ENCODE data around the gene ME1. TPM values are rescaled to one million over a fixed set of nuclear protein-coding genes. Genes with fewer than 3 reads are reported as not detected.

The ME1 gene
- total RNA-seq, 2 donors from 2014 or later = 13.8 to 22.9 TPM

DNA sequence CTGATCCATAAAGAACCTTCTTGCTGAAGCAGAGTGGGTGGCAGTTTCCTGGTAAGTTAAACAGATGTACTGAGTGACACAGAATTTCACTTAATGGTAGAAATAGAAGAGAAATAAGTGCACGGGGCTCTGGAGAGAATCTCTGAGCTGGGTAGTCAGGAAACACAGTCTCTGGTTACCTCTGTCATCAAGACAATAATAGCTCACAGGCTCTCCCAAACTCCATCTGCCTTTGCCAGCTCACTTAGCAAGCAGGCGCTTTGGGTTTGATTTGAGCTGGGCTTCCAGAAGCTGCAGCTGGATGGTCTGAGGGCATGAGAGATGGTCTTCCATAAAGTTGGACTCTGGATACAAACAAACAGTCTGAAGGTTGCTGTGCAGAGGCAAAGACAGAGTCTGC is 41.9 kb upstream of the ME1 start:
- Histone ChIP-seq H3K36me3 (no peaks in the 10 kb centered on the region), H3K4me3 (no peak overlapping the region), H3K4me1 (ENCODE audit: control insufficient read depth in 1 of 2, low read depth in 2 of 2) (no peaks in the 10 kb centered on the region), H3K27ac (no peak overlapping the region), H3K27me3 (replicated peaks; ENCODE audit: insufficient read depth) (no peaks in the 10 kb centered on the region), H3K9me3 (no peaks in the 10 kb centered on the region)
- no peak for ATAC-seq (ENCODE audit: insufficient number of reproducible peaks, low FRiP score, low read depth)
- TF ChIP-seq, protein P1, sequence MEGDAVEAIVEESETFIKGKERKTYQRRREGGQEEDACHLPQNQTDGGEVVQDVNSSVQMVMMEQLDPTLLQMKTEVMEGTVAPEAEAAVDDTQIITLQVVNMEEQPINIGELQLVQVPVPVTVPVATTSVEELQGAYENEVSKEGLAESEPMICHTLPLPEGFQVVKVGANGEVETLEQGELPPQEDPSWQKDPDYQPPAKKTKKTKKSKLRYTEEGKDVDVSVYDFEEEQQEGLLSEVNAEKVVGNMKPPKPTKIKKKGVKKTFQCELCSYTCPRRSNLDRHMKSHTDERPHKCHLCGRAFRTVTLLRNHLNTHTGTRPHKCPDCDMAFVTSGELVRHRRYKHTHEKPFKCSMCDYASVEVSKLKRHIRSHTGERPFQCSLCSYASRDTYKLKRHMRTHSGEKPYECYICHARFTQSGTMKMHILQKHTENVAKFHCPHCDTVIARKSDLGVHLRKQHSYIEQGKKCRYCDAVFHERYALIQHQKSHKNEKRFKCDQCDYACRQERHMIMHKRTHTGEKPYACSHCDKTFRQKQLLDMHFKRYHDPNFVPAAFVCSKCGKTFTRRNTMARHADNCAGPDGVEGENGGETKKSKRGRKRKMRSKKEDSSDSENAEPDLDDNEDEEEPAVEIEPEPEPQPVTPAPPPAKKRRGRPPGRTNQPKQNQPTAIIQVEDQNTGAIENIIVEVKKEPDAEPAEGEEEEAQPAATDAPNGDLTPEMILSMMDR (IDR thresholded peaks at IDR 0.05) = no peak
- DNase-seq (ENCODE audit: low spot score) = no peak

DNA sequence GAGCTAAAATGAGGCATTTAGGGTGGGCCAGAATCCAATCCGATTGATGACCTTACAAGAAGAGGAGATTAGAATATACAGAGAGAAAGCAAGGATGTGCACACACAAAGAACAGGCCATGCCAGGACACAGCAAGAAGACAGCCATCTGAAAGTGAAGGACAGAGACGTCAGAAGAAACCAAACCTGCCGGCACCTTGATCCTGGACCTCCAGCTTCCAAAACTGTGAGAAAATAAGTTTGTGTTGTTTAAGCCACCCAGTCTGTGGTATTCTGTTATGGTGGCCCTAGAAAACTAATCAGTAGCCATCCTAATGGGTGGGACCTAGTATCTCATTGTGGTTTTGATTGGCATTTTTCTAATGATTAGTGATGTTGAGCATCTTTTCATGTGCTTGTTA is 39.7 kb upstream of the ME1 start:
- no peak for DNase-seq (ENCODE audit: low spot score)
- no peak overlapping the region for H3K4me3 ChIP-seq
- H3K36me3 ChIP-seq = no peaks in the 10 kb centered on the region
- H3K27me3 ChIP-seq (replicated peaks; ENCODE audit: insufficient read depth) = no peaks in the 10 kb centered on the region
- H3K4me1 ChIP-seq (ENCODE audit: control insufficient read depth in 1 of 2, low read depth in 2 of 2) = no peaks in the 10 kb centered on the region
- no peak for ATAC-seq (ENCODE audit: insufficient number of reproducible peaks, low FRiP score, low read depth)
- no peaks in the 10 kb centered on the region for H3K9me3 ChIP-seq
- H3K27ac ChIP-seq = no peak overlapping the region
- TF ChIP-seq, protein P1 (IDR thresholded peaks at IDR 0.05) = no peak

DNA sequence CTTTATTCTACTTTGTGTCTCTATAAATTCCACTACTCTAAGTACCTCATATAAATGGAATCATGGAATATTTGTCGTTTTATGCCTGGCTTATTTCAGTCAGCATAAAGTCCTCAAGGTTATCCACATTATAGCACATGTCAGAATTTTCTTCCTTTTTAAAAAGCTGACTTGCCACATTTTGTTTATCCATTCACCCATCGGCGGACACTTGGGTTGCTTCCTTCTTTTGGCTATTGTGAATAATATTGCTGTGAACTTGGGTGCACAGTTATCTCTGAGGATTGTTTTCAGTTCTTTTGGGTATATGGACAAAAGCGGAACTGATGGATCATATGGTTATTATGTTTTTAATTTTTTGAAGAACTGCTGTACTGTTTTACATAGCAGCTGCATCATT is 39.1 kb upstream of the ME1 start:
- Histone ChIP-seq H3K4me3 (no peak overlapping the region), H3K27ac (no peak overlapping the region), H3K36me3 (no peaks in the 10 kb centered on the region), H3K9me3 (no peaks in the 10 kb centered on the region), H3K4me1 (ENCODE audit: control insufficient read depth in 1 of 2, low read depth in 2 of 2) (no peaks in the 10 kb centered on the region), H3K27me3 (replicated peaks; ENCODE audit: insufficient read depth) (no peaks in the 10 kb centered on the region)
- TF ChIP-seq, protein P1 (IDR thresholded peaks at IDR 0.05) = no peak
- ATAC-seq (ENCODE audit: insufficient number of reproducible peaks, low FRiP score, low read depth) (no peak), DNase-seq (ENCODE audit: low spot score) (no peak)

DNA sequence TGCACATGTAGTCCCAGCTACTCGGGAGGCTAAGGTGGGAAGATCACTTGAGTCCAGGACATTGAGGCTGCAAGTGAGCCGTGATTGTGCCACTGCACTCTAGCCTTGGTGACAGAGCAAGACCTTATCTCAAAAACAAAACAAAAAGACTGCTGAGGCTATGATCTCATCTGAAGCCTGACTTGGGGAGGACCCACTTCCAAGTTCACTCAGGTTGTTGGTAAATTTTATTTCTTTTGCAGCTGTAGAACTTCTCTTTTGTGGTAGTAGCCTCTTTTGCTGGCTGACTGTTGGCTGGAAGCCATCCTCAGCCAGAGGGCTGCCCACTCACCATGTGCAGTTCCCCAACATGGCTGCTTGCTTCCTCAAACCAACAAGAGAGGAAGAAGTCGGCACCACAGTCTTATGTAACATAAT is 36.8 kb upstream of the ME1 start:
- TF ChIP-seq, protein P1 (IDR thresholded peaks at IDR 0.05) = no peak
- ATAC-seq (ENCODE audit: insufficient number of reproducible peaks, low FRiP score, low read depth) (no peak), DNase-seq (ENCODE audit: low spot score) (no peak)
- Histone ChIP-seq H3K4me1 (ENCODE audit: control insufficient read depth in 1 of 2, low read depth in 2 of 2) (no peaks in the 10 kb centered on the region), H3K9me3 (no peaks in the 10 kb centered on the region), H3K4me3 (no peak overlapping the region), H3K27ac (no peak overlapping the region), H3K36me3 (no peaks in the 10 kb centered on the region), H3K27me3 (replicated peaks; ENCODE audit: insufficient read depth) (no peaks in the 10 kb centered on the region)

DNA sequence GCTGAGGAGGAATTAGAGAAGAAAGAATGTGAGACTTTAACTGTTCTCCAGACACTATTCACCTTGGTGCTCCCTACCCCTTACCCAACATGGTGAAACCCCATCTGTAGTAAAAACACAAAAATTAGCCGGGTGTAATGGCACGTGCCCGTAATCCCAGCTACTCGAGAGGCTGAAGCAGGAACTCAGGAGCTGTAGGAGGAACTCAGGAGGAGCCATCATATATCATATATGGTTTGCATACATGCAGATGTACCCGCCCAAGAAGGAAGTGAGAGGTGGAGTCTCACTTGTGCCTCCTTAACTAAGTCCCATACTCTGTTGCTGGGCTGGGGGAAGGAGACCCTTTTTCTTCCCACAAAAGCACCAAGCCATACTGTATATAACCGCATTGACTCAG is 35.5 kb upstream of the ME1 start:
- no peaks in the 10 kb centered on the region for H3K27me3 ChIP-seq (replicated peaks; ENCODE audit: insufficient read depth)
- H3K36me3 ChIP-seq = no peaks in the 10 kb centered on the region
- no peak overlapping the region for H3K27ac ChIP-seq
- H3K9me3 ChIP-seq = no peaks in the 10 kb centered on the region
- DNase-seq (ENCODE audit: low spot score) = no peak
- TF ChIP-seq, protein P1 (IDR thresholded peaks at IDR 0.05) = no peak
- no peak for ATAC-seq (ENCODE audit: insufficient number of reproducible peaks, low FRiP score, low read depth)
- H3K4me1 ChIP-seq (ENCODE audit: control insufficient read depth in 1 of 2, low read depth in 2 of 2) = no peaks in the 10 kb centered on the region
- H3K4me3 ChIP-seq = no peak overlapping the region
